AG10803 (cell line): ENCODE measurements around the gene CST4.

Source experiments
- DNase-seq: peaks from one replicate; pipeline ENCODE4 v3.0.0; 2010; ENCODE audit warnings: low read depth
- H3K4me3 ChIP-seq: 2 replicates; pipeline ENCODE4 v1.5.1; 2011; ENCODE audit warnings: mild to moderate bottlenecking, low read length, control low read depth
- TF ChIP-seq, protein P1 (sequence below): conservative IDR thresholded peaks from 2 replicates; pipeline ENCODE4 v1.5.1; 2011; ENCODE audit warnings: mild to moderate bottlenecking, low read length, control low read depth, inconsistent platforms

Gene CST4

DNA sequence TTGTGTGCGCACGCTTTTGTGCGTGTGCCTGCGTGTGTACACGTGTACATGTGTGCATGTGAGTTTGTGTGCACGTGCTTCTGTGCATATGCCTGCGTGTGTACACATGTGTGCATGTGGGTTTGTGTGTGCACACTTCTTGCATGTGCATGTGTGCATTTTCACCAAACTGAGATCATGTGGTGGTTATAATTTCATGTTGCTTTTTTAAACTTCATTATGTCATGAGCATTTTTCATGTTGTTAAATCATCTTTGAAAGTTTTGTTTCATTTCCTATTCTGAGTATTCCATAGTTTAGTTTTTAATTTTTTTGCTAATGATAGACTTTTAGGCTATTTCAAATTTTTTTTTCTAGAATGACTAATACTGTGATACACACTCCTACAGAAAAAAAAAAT, 44.7 kb downstream of the CST4 start:
- no peak for DNase-seq
- TF ChIP-seq, protein P1, sequence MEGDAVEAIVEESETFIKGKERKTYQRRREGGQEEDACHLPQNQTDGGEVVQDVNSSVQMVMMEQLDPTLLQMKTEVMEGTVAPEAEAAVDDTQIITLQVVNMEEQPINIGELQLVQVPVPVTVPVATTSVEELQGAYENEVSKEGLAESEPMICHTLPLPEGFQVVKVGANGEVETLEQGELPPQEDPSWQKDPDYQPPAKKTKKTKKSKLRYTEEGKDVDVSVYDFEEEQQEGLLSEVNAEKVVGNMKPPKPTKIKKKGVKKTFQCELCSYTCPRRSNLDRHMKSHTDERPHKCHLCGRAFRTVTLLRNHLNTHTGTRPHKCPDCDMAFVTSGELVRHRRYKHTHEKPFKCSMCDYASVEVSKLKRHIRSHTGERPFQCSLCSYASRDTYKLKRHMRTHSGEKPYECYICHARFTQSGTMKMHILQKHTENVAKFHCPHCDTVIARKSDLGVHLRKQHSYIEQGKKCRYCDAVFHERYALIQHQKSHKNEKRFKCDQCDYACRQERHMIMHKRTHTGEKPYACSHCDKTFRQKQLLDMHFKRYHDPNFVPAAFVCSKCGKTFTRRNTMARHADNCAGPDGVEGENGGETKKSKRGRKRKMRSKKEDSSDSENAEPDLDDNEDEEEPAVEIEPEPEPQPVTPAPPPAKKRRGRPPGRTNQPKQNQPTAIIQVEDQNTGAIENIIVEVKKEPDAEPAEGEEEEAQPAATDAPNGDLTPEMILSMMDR, result no peak
- no peak overlapping the region for H3K4me3 ChIP-seq

- TF ChIP-seq, protein P1, result no peak
- DNase-seq, result no peak
- H3K4me3 ChIP-seq, result no peak overlapping the region
Observed at GRCh38 chr20:23643659-23644058, 45.2 kb downstream of the CST4 start.

DNA sequence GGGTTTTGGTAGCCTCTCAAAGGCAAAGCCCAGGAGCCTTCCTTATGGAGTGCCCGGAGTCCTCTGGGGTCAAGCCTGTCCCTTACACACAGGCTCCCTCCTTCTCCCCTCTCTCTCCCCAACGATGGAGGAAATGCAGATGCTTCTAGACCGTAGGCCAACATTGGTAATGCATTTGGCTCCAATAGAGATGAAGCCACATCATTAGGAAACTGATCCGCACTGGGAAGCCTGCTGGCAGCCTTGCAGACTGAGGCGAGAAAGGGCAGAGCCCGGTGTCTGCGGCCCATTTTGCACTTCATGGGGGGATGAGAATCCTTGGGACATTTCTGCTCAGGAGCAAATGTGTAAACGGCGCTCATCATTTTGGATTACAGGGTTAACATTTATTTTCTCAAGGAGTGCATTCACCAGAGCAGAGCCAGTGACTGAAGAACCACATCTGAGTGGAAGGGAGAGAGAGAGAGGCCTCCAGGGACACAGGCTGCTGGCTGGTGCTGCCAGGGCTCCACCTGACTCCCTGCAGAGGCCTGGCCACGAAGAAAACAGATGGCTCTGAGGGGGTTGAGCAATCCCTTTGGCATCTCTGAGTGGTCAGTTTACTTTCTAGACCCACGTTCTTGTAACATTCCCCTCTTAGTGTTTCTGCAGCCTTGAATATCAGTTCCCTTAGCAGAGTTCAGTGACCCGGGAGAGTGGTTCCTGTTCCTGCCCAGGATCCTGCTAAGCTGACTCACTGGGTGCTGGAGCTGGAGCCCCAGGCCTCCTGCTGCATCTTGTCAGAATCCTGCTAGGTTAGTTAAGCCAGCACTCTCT, 46.7 kb downstream of the CST4 start:
- peak; percentile 85 for DNase-seq
- H3K4me3 ChIP-seq, result no peak overlapping the region
- TF ChIP-seq, protein P1, result no peak

DNA sequence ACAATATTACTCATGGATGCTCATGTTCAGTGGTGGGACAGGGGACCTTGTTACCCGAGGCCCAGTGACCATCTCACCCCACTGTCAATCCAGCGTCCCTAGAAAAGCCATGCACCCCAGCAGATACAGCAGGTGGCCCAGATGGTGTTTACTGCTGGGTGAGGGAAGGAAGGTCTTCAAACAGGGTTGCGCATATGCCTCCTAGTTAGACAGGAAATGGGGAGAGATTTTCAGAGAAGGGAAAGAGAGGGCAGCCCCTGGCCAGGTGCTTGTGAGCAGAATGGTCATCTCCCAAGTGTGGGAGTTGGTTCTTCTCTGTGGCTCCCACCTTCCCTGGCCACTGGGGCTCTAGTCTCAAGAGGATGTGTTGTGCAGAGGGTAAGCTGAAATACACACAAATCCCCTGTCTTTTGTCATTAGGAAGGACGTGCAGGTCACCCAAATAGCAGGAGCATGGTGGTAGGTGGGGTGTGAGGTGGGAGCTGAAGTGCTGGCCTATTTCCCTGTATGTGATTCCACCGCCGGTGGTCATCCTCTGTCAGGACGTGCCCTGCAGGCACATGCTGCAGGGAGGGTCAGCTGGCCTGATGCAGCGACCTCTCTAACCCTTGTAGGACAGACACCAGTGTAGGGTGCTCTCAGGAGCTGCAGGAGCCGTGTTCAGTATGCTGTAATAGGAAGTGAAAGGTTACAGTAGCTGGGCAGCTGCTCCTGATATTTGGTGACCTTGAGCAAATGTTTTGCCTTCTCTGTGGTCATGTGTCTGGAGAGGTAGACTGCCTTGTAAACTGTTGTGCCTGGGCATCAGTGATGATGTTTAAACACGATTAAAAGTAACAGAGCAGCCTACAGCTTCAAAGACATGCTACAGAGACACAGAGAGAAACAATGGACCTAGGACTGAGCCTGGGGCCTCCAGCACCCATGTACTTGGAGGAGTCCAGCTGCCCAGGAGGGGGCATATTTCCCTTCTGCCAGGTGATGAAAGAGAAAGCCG, 47.9 kb downstream of the CST4 start:
- no peak for DNase-seq
- H3K4me3 ChIP-seq, result no peak overlapping the region
- TF ChIP-seq, protein P1, result no peak

GRCh38 chr20:23640018-23640601, 48.7 kb downstream of the CST4 start:
- H3K4me3 ChIP-seq, result no peak overlapping the region
- no peak for DNase-seq
- TF ChIP-seq, protein P1, result no peak

GRCh38 chr20:23639490-23639958, 49.3 kb downstream of the CST4 start:
- no peak overlapping the region for H3K4me3 ChIP-seq
- DNase-seq, result no peak
- TF ChIP-seq, protein P1, result no peak
